Ascending aorta (tissue), 2 donors: Measurements from ENCODE around the gene L3MBTL3. TPM values are rescaled to one million over a fixed set of nuclear protein-coding genes. Genes with fewer than 3 reads are reported as not detected.

Experiments used
- DNase-seq, 2 donors: peaks; one replicate each; pipeline ENCODE4 v3.0.0-alpha.2; 2019; ENCODE audit warnings: low spot score in 2 of 2
- H3K27ac ChIP-seq, 2 donors: fragments of 200-600 bp; sonication (generic); one replicate each; pipeline ENCODE4 v1.5.1; 2016 to 2017; ENCODE audit warnings: mild to moderate bottlenecking in 1 of 2
- H3K27me3 ChIP-seq: fragments of 200-600 bp; sonication (generic); one replicate; pipeline ENCODE4 v1.5.1; 2017
- H3K36me3 ChIP-seq, 2 donors: fragments of 200-600 bp; sonication (generic); one replicate each; pipeline ENCODE4 v1.5.1; 2016
- H3K4me1 ChIP-seq, 2 donors: fragments of 200-600 bp; sonication (generic); one replicate each; pipeline ENCODE4 v1.5.1; 2016 to 2017; ENCODE audit warnings: mild to moderate bottlenecking in 1 of 2
- H3K4me3 ChIP-seq, 2 donors: fragments of 200-600 bp; sonication (generic); one replicate each; pipeline ENCODE4 v1.5.1; 2016 to 2017; ENCODE audit warnings: mild to moderate bottlenecking in 1 of 2
- H3K9me3 ChIP-seq, 2 donors: fragments of 200-600 bp; sonication (generic); one replicate each; pipeline ENCODE4 v1.5.1; 2016
- intact Hi-C: fragments of 100-400 bp; cut with DNase I; formaldehyde crosslinking; loops from one replicate; pipeline ENCODE4 v1.15.1; 2023
- total RNA-seq: library from RNA; depleted of rRNA; stranded (reverse); fragments of >200 nt; gene quantifications from one replicate; pipeline ENCODE4 v1.1.0, GENCODE V29; 2016
- TF ChIP-seq, protein P1 (sequence below), 3 experiments: fragments of 200-600 bp in 2 of 3; fragments of 450-650 bp in 1 of 3; sonication (generic) in 2 of 3; IDR thresholded peaks; one replicate each; pipeline ENCODE4 v1.5.1; 2016 to 2019; ENCODE audit warnings: antibody characterized with exemption in 3 of 3, mild to moderate bottlenecking in 1 of 3, moderate library complexity in 1 of 3

Gene L3MBTL3
- total RNA-seq, 1 donor from 2014 or later, result 2.0 TPM

DNA sequence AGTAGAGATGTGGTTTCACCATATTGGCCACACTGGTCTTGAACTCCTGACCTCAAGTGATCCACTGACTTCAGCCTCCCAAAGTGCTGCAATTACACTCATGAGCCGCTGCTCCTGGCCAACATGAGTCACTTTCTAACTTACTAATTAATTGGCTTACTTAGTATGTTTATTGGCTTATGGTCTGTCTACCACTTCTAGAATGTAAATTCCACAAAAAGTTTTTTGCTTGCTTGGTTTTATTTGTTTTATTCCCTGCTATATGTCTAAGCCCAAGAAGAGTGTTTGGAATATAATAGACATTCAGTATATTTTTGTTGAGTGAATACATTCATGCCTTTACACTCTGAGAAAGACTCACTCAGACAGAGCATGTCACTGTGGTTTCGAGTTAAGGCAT is 118.4 kb downstream of the L3MBTL3 start:
- no peak overlapping the region for H3K4me3 ChIP-seq
- no peak overlapping the region for H3K27ac ChIP-seq
- TF ChIP-seq, protein P1, sequence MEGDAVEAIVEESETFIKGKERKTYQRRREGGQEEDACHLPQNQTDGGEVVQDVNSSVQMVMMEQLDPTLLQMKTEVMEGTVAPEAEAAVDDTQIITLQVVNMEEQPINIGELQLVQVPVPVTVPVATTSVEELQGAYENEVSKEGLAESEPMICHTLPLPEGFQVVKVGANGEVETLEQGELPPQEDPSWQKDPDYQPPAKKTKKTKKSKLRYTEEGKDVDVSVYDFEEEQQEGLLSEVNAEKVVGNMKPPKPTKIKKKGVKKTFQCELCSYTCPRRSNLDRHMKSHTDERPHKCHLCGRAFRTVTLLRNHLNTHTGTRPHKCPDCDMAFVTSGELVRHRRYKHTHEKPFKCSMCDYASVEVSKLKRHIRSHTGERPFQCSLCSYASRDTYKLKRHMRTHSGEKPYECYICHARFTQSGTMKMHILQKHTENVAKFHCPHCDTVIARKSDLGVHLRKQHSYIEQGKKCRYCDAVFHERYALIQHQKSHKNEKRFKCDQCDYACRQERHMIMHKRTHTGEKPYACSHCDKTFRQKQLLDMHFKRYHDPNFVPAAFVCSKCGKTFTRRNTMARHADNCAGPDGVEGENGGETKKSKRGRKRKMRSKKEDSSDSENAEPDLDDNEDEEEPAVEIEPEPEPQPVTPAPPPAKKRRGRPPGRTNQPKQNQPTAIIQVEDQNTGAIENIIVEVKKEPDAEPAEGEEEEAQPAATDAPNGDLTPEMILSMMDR (IDR thresholded peaks at IDR 0.05), result no peak
- no peaks in the 10 kb centered on the region for H3K27me3 ChIP-seq
- H3K9me3 ChIP-seq, result no peaks in the 10 kb centered on the region
- intact Hi-C loops, result no loop called here
- DNase-seq, result no peak
- no peaks in the 10 kb centered on the region for H3K4me1 ChIP-seq
- H3K36me3 ChIP-seq, result peaks cover 12 to 22% of the 10 kb centered on the region in 2 donors

DNA sequence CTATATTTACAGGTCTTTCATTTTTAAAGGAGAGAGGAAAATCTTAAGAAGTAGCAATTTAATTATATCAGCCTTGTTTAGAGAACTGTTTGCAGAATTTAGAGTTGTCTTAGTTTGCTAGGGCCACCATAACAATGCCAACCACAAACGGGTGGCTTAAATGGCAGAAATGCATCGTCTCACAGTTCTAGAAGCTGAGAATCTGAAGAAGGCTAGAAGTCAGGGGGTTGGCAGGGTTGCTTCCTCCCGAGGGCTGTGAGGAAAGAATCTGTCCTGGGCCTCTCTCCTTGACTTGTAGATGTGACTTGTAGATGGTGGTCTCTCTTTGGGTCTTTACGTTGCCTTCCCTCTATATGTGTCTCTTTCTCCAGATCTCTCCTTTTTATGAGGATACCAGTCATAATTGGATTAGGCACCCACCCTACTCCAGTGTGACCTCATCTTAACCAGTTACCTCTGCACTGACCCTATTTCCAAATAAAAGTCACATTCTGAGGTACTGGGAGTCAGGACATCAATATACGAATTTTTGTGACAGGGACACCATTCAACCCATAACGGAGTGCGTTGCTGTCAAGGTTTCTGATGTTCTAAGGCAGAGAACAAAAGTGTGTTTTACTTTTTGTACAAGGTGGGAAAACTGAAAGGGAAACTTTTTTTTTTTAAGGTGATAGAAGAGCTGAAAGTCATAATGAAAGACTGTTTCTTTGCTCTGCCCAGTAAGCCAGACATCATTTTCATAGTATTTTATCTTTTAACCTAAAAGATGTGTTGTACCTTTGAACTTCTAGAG is 119.9 kb downstream of the L3MBTL3 start:
- Histone ChIP-seq H3K36me3 (peaks cover 14 to 28% of the 10 kb centered on the region in 2 donors), H3K9me3 (no peaks in the 10 kb centered on the region), H3K27me3 (no peaks in the 10 kb centered on the region), H3K27ac (no peak overlapping the region), H3K4me3 (no peak overlapping the region), H3K4me1 (no peaks in the 10 kb centered on the region)
- DNase-seq, result no peak
- intact Hi-C loops, result no loop called here
- TF ChIP-seq, protein P1 (IDR thresholded peaks at IDR 0.05), result no peak

DNA sequence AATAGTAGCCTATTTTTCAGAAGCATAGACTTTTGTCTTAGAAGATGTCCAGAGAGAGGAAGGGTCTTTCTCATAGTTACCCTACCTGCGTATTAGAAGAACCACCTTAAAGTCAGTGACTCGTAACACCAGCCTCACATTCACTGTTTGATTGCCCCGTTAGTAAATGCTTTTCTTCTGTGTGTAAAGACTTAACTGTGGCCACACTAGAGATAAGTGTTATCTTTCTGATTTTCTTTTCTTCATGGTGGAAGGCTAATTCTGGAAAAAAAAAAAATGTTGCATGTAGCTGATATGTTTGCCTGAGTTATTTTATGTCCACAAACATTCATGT is 120.5 kb downstream of the L3MBTL3 start:
- H3K27me3 ChIP-seq, result no peaks in the 10 kb centered on the region
- intact Hi-C loops, result no loop called here
- H3K4me3 ChIP-seq, result no peak overlapping the region
- H3K36me3 ChIP-seq, result peaks cover 15 to 30% of the 10 kb centered on the region in 2 donors
- H3K4me1 ChIP-seq, result no peaks in the 10 kb centered on the region
- H3K27ac ChIP-seq, result no peak overlapping the region
- no peak for DNase-seq
- no peaks in the 10 kb centered on the region for H3K9me3 ChIP-seq
- TF ChIP-seq, protein P1 (IDR thresholded peaks at IDR 0.05), result no peak

DNA sequence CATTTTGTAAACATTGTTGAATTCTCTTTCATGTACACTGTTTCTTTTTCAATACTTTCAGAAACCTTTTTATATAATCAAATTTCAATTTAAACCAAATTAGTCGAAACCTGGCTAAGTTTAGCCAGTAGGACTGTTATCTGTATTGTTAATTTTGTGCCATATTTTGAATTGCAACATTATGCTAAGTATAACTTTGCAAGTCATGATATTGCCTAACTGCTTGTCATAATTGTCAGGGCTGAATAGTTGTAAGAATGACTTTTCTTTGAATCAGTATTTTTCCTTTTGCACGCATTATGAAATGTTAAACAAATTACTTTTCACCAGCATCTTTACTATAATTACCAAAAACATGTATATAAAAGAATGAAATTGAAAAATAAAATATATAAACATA is 121.7 kb downstream of the L3MBTL3 start:
- Histone ChIP-seq H3K4me3 (no peak overlapping the region), H3K27me3 (no peaks in the 10 kb centered on the region), H3K27ac (no peak overlapping the region), H3K9me3 (no peaks in the 10 kb centered on the region), H3K4me1 (no peaks in the 10 kb centered on the region), H3K36me3 (peaks cover 15 to 26% of the 10 kb centered on the region in 2 donors)
- intact Hi-C loops, result no loop called here
- DNase-seq, result no peak
- TF ChIP-seq, protein P1 (IDR thresholded peaks at IDR 0.05), result no peak

DNA sequence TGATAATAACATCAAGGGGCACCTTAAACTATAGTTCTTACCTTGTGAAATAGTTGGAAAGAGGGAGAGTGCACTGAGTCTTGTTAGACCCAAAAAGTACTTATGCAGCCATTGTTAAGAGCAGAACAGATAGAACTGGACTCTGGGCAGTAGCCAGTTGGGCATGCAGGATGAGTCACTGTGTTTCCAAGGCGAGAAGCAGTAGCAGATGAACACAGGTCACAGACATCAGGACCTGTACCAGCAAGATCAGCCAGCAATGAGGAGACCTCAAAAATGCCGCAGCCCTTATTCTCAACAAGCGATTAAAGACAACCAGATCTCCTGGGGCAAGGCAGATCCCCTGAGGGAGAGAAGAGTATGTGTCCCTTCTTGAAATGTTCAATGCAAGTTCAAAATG is 125.3 kb downstream of the L3MBTL3 start:
- no peak for DNase-seq
- Histone ChIP-seq H3K4me1 (no peaks in the 10 kb centered on the region), H3K27ac (no peak overlapping the region), H3K27me3 (no peaks in the 10 kb centered on the region), H3K36me3 (peaks cover 3 to 13% of the 10 kb centered on the region in 2 donors), H3K4me3 (no peak overlapping the region), H3K9me3 (no peaks in the 10 kb centered on the region)
- TF ChIP-seq, protein P1 (IDR thresholded peaks at IDR 0.05), result no peak
- intact Hi-C loops, result no loop called here
